Effector memory CD8-positive, alpha-beta T cell (primary cell): ENCODE measurements around the gene DLGAP1.
"Not testable (repeated sequence)": the region's sequence is repeated elsewhere in the genome, so short reads cannot be mapped to it uniquely, and the experiment has no call there.

Source experiments
- ATAC-seq: fragments of 150-1000 bp; cut with Tn5 transposase; replicated peaks from 2 replicates; pipeline ENCODE4 v1.10.0; 2021; ENCODE audit warnings: mild to moderate bottlenecking, moderate library complexity
- DNase-seq, 3 experiments: peaks; one replicate each; pipeline ENCODE4 v3.0.0; 2021
- H3K27ac Mint-ChIP-seq, 2 donors: one replicate each; pipeline ENCODE4 v1.8.0; 2022; ENCODE audit warnings: mild to moderate bottlenecking in 2 of 2, mixed read lengths in 2 of 2, moderate library complexity in 2 of 2
- H3K27me3 Mint-ChIP-seq, 2 donors: one replicate each; pipeline ENCODE4 v1.8.0; 2022; ENCODE audit warnings: mixed read lengths in 2 of 2
- H3K36me3 Mint-ChIP-seq: one replicate; pipeline ENCODE4 v1.8.0; 2022; ENCODE audit warnings: mild to moderate bottlenecking, moderate library complexity, mixed read lengths; ENCODE audit not compliant: insufficient read depth
- H3K4me1 Mint-ChIP-seq, 2 donors: one replicate each; pipeline ENCODE4 v1.8.0; 2022; ENCODE audit warnings: low read depth in 2 of 2, mixed read lengths in 2 of 2
- H3K4me3 Mint-ChIP-seq, 2 donors: one replicate each; pipeline ENCODE4 v1.8.0; 2022; ENCODE audit warnings: mild to moderate bottlenecking in 2 of 2, mixed read lengths in 2 of 2, moderate library complexity in 2 of 2
- H3K9me3 Mint-ChIP-seq, 2 donors: one replicate each; pipeline ENCODE4 v1.8.0; 2022; ENCODE audit warnings: mixed read lengths in 2 of 2

DLGAP1 gene

GRCh38 chr18:4308576-4308975 lies 146.5 kb downstream of the DLGAP1 start:
- DNase-seq (no peak), ATAC-seq (no peak)
- H3K27ac Mint-ChIP-seq, result no peak overlapping the region
- H3K36me3 Mint-ChIP-seq, result no peaks in the 10 kb centered on the region
- no peak overlapping the region for H3K4me3 Mint-ChIP-seq
- no peaks in the 10 kb centered on the region for H3K27me3 Mint-ChIP-seq
- no peaks in the 10 kb centered on the region for H3K4me1 Mint-ChIP-seq
- H3K9me3 Mint-ChIP-seq, result peaks cover 6% of the 10 kb centered on the region in 2 donors

GRCh38 chr18:4299395-4299794 lies 155.7 kb downstream of the DLGAP1 start:
- Mint-ChIP-seq H3K27ac (no peak overlapping the region), H3K9me3 (peaks cover 5 to 17% of the 10 kb centered on the region in 2 donors), H3K36me3 (no peaks in the 10 kb centered on the region), H3K4me3 (no peak overlapping the region), H3K4me1 (no peaks in the 10 kb centered on the region), H3K27me3 (no peaks in the 10 kb centered on the region)
- ATAC-seq (no peak), DNase-seq (no peak)

- DNase-seq, result no peak
- no peaks in the 10 kb centered on the region for H3K36me3 Mint-ChIP-seq
- H3K4me1 Mint-ChIP-seq, result no peaks in the 10 kb centered on the region
- no peak for ATAC-seq
- no peaks in the 10 kb centered on the region for H3K27me3 Mint-ChIP-seq
- H3K4me3 Mint-ChIP-seq, result no peak overlapping the region
- H3K27ac Mint-ChIP-seq, result no peak overlapping the region
- peaks cover 17 to 24% of the 10 kb centered on the region in 2 donors for H3K9me3 Mint-ChIP-seq
Measured at GRCh38 chr18:4293337-4293736, 161.8 kb downstream of the DLGAP1 start.

- no peak for DNase-seq
- no peak overlapping the region for H3K27ac Mint-ChIP-seq
- H3K4me1 Mint-ChIP-seq, result no peaks in the 10 kb centered on the region
- no peaks in the 10 kb centered on the region for H3K36me3 Mint-ChIP-seq
- H3K27me3 Mint-ChIP-seq, result no peaks in the 10 kb centered on the region
- ATAC-seq, result no peak
- H3K9me3 Mint-ChIP-seq, result peaks cover 17 to 21% of the 10 kb centered on the region in 2 donors
- H3K4me3 Mint-ChIP-seq, result no peak overlapping the region
Measured at GRCh38 chr18:4292696-4293095, 162.4 kb downstream of the DLGAP1 start.

- H3K4me1 Mint-ChIP-seq, DNase-seq, H3K4me3 Mint-ChIP-seq, H3K27me3 Mint-ChIP-seq, H3K27ac Mint-ChIP-seq, ATAC-seq, H3K36me3 Mint-ChIP-seq: not testable (repeated sequence)
- peaks cover 15% of the 10 kb centered on the region in 2 donors for H3K9me3 Mint-ChIP-seq
Measured at GRCh38 chr18:4287340-4287739, 167.8 kb downstream of the DLGAP1 start.

GRCh38 chr18:4286256-4286655 lies 168.9 kb downstream of the DLGAP1 start:
- DNase-seq (no peak), ATAC-seq (no peak)
- Mint-ChIP-seq H3K4me3 (no peak overlapping the region), H3K27ac (no peak overlapping the region), H3K4me1 (no peaks in the 10 kb centered on the region), H3K27me3 (no peaks in the 10 kb centered on the region), H3K36me3 (no peaks in the 10 kb centered on the region), H3K9me3 (peaks cover 15% of the 10 kb centered on the region in 2 donors)

- ATAC-seq (no peak), DNase-seq (no peak)
- no peaks in the 10 kb centered on the region for H3K36me3 Mint-ChIP-seq
- no peak overlapping the region for H3K4me3 Mint-ChIP-seq
- no peak overlapping the region for H3K27ac Mint-ChIP-seq
- H3K27me3 Mint-ChIP-seq, result no peaks in the 10 kb centered on the region
- H3K9me3 Mint-ChIP-seq, result peaks cover 15 to 16% of the 10 kb centered on the region in 2 donors
- no peaks in the 10 kb centered on the region for H3K4me1 Mint-ChIP-seq
Measured at GRCh38 chr18:4285525-4285924, 169.6 kb downstream of the DLGAP1 start.

- Mint-ChIP-seq H3K4me3 (no peak overlapping the region), H3K4me1 (no peaks in the 10 kb centered on the region), H3K36me3 (no peaks in the 10 kb centered on the region), H3K9me3 (peaks cover 15 to 17% of the 10 kb centered on the region in 2 donors), H3K27ac (no peak overlapping the region), H3K27me3 (no peaks in the 10 kb centered on the region)
- DNase-seq (no peak), ATAC-seq (no peak)
Measured at GRCh38 chr18:4284528-4284927, 170.6 kb downstream of the DLGAP1 start.

GRCh38 chr18:4283746-4284291 lies 171.3 kb downstream of the DLGAP1 start:
- H3K4me3 Mint-ChIP-seq, result no peak overlapping the region
- ATAC-seq, result no peak
- no peaks in the 10 kb centered on the region for H3K27me3 Mint-ChIP-seq
- no peak for DNase-seq
- no peaks in the 10 kb centered on the region for H3K36me3 Mint-ChIP-seq
- no peaks in the 10 kb centered on the region for H3K4me1 Mint-ChIP-seq
- no peak overlapping the region for H3K27ac Mint-ChIP-seq
- peaks cover 14 to 15% of the 10 kb centered on the region in 2 donors for H3K9me3 Mint-ChIP-seq

- peaks cover 11 to 15% of the 10 kb centered on the region in 2 donors for H3K9me3 Mint-ChIP-seq
- H3K27ac Mint-ChIP-seq, result no peak overlapping the region
- H3K4me3 Mint-ChIP-seq, result no peak overlapping the region
- no peaks in the 10 kb centered on the region for H3K36me3 Mint-ChIP-seq
- ATAC-seq (no peak), DNase-seq (no peak)
- no peaks in the 10 kb centered on the region for H3K4me1 Mint-ChIP-seq
- no peaks in the 10 kb centered on the region for H3K27me3 Mint-ChIP-seq
Measured at GRCh38 chr18:4282954-4283353, 172.2 kb downstream of the DLGAP1 start.

- Mint-ChIP-seq H3K27me3 (no peaks in the 10 kb centered on the region), H3K4me1 (no peaks in the 10 kb centered on the region), H3K27ac (no peak overlapping the region), H3K4me3 (no peak overlapping the region), H3K9me3 (peaks cover 6 to 10% of the 10 kb centered on the region in 2 donors), H3K36me3 (no peaks in the 10 kb centered on the region)
- ATAC-seq, result no peak
- DNase-seq, result no peak
Measured at GRCh38 chr18:4276953-4277585, 178.0 kb downstream of the DLGAP1 start.

GRCh38 chr18:4271952-4272351 lies 183.2 kb downstream of the DLGAP1 start:
- H3K4me3 Mint-ChIP-seq, result no peak overlapping the region
- no peak overlapping the region for H3K27ac Mint-ChIP-seq
- no peaks in the 10 kb centered on the region for H3K4me1 Mint-ChIP-seq

GRCh38 chr18:4270988-4271387 lies 184.1 kb downstream of the DLGAP1 start:
- Mint-ChIP-seq H3K4me3 (no peak overlapping the region), H3K27ac (no peak overlapping the region), H3K9me3 (peaks cover 3 to 12% of the 10 kb centered on the region in 2 donors), H3K36me3 (no peaks in the 10 kb centered on the region), H3K27me3 (no peaks in the 10 kb centered on the region), H3K4me1 (no peaks in the 10 kb centered on the region)
- no peak for ATAC-seq
- no peak for DNase-seq

More at GRCh38 chr18:4271952-4272351, 183.2 kb downstream of the DLGAP1 start:
- DNase-seq, result no peak
- H3K27me3 Mint-ChIP-seq, result no peaks in the 10 kb centered on the region
- no peaks in the 10 kb centered on the region for H3K36me3 Mint-ChIP-seq
- H3K9me3 Mint-ChIP-seq, result peaks cover 1 to 10% of the 10 kb centered on the region in 2 donors
- ATAC-seq, result no peak

GRCh38 chr18:4270016-4270415 lies 185.1 kb downstream of the DLGAP1 start:
- Mint-ChIP-seq H3K27me3 (no peaks in the 10 kb centered on the region), H3K9me3 (peaks cover 4 to 14% of the 10 kb centered on the region in 2 donors)
- ATAC-seq, result no peak

More at GRCh38 chr18:4270016-4270415, 185.1 kb downstream of the DLGAP1 start:
- H3K4me1 Mint-ChIP-seq, result no peaks in the 10 kb centered on the region
- no peak overlapping the region for H3K4me3 Mint-ChIP-seq
- H3K27ac Mint-ChIP-seq, result no peak overlapping the region
- no peak for DNase-seq
- no peaks in the 10 kb centered on the region for H3K36me3 Mint-ChIP-seq
